KMS-11 (cell line): ENCODE data around the gene MOV10.

Experiments used
- H2AFZ ChIP-seq: fragments of 200-600 bp; sonication (generic); 2 replicates; pipeline ENCODE4 v1.6.1; 2016; ENCODE audit warnings: antibody characterized with exemption, mixed run types, low read depth
- H3K27ac ChIP-seq: fragments of 200-600 bp; sonication (generic); 2 replicates; pipeline ENCODE4 v1.6.1; 2016; ENCODE audit warnings: mild to moderate bottlenecking, mixed run types
- H3K27me3 ChIP-seq: fragments of 200-600 bp; sonication (generic); 2 replicates; pipeline ENCODE4 v1.6.1; 2017; ENCODE audit warnings: mild to moderate bottlenecking, low read depth, mixed run types, moderate library complexity; ENCODE audit not compliant: insufficient read depth
- H3K36me3 ChIP-seq: fragments of 200-600 bp; sonication (generic); 2 replicates; pipeline ENCODE4 v1.6.1; 2017; ENCODE audit warnings: mild to moderate bottlenecking, mixed run types; ENCODE audit not compliant: insufficient read depth
- H3K4me1 ChIP-seq: fragments of 200-600 bp; sonication (generic); 2 replicates; pipeline ENCODE4 v1.6.1; 2016; ENCODE audit warnings: mild to moderate bottlenecking, low read depth, mixed run types; ENCODE audit not compliant: poor library complexity, severe bottlenecking
- H3K4me2 ChIP-seq: fragments of 200-600 bp; sonication (generic); 2 replicates; pipeline ENCODE4 v1.7.0; 2016; ENCODE audit warnings: mild to moderate bottlenecking, mixed run types
- H3K4me3 ChIP-seq: fragments of 200-600 bp; sonication (generic); IDR thresholded peaks from 2 replicates; pipeline ENCODE4 v1.6.1; 2017; ENCODE audit warnings: low read depth, low read length, mixed read lengths; ENCODE audit not compliant: insufficient read depth
- H3K79me2 ChIP-seq: fragments of 200-600 bp; sonication (generic); 2 replicates; pipeline ENCODE4 v1.6.1; 2016; ENCODE audit warnings: low read depth, mixed run types; ENCODE audit not compliant: insufficient read depth
- H3K9ac ChIP-seq: fragments of 200-600 bp; sonication (generic); 2 replicates; pipeline ENCODE4 v1.6.1; 2016; ENCODE audit warnings: mild to moderate bottlenecking, mixed run types
- H4K20me1 ChIP-seq: fragments of 200-600 bp; sonication (generic); 2 replicates; pipeline ENCODE4 v1.6.1; 2016; ENCODE audit warnings: mild to moderate bottlenecking, mixed run types; ENCODE audit not compliant: insufficient read depth
- TF ChIP-seq, protein P1 (sequence below): fragments of 200-600 bp; sonication (generic); conservative IDR thresholded peaks from 2 replicates; pipeline ENCODE4 v1.6.1; 2017; ENCODE audit warnings: low read depth, mild to moderate bottlenecking, antibody characterized with exemption, low read length, moderate library complexity, mixed read lengths

Gene MOV10, protein sequence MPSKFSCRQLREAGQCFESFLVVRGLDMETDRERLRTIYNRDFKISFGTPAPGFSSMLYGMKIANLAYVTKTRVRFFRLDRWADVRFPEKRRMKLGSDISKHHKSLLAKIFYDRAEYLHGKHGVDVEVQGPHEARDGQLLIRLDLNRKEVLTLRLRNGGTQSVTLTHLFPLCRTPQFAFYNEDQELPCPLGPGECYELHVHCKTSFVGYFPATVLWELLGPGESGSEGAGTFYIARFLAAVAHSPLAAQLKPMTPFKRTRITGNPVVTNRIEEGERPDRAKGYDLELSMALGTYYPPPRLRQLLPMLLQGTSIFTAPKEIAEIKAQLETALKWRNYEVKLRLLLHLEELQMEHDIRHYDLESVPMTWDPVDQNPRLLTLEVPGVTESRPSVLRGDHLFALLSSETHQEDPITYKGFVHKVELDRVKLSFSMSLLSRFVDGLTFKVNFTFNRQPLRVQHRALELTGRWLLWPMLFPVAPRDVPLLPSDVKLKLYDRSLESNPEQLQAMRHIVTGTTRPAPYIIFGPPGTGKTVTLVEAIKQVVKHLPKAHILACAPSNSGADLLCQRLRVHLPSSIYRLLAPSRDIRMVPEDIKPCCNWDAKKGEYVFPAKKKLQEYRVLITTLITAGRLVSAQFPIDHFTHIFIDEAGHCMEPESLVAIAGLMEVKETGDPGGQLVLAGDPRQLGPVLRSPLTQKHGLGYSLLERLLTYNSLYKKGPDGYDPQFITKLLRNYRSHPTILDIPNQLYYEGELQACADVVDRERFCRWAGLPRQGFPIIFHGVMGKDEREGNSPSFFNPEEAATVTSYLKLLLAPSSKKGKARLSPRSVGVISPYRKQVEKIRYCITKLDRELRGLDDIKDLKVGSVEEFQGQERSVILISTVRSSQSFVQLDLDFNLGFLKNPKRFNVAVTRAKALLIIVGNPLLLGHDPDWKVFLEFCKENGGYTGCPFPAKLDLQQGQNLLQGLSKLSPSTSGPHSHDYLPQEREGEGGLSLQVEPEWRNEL

GRCh38 chr1:112674440-112674985, at the start of gene MOV10:
Gene MOV10 (plus strand): TSS chr1:112674659. CDS start chr1:112674913, 254 bp downstream.
- Histone ChIP-seq H3K27me3 (no peaks in the 10 kb centered on the region), H3K9ac (peak within 1 kb of the TSS; percentile 85), H3K4me1 (peaks cover 20% of the 10 kb centered on the region), H3K4me2 (peak within 1 kb of the TSS; percentile 95), H3K4me3 (no peak within 1 kb of the TSS), H3K36me3 (no peaks in the 10 kb centered on the region), H3K27ac (peak within 1 kb of the TSS; percentile 64), H3K79me2 (no peaks in the 10 kb centered on the region), H2AFZ (peak within 1 kb of the TSS; percentile 67), H4K20me1 (no peaks in the 10 kb centered on the region)
- TF ChIP-seq, protein P1, sequence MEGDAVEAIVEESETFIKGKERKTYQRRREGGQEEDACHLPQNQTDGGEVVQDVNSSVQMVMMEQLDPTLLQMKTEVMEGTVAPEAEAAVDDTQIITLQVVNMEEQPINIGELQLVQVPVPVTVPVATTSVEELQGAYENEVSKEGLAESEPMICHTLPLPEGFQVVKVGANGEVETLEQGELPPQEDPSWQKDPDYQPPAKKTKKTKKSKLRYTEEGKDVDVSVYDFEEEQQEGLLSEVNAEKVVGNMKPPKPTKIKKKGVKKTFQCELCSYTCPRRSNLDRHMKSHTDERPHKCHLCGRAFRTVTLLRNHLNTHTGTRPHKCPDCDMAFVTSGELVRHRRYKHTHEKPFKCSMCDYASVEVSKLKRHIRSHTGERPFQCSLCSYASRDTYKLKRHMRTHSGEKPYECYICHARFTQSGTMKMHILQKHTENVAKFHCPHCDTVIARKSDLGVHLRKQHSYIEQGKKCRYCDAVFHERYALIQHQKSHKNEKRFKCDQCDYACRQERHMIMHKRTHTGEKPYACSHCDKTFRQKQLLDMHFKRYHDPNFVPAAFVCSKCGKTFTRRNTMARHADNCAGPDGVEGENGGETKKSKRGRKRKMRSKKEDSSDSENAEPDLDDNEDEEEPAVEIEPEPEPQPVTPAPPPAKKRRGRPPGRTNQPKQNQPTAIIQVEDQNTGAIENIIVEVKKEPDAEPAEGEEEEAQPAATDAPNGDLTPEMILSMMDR, result no peak

DNA sequence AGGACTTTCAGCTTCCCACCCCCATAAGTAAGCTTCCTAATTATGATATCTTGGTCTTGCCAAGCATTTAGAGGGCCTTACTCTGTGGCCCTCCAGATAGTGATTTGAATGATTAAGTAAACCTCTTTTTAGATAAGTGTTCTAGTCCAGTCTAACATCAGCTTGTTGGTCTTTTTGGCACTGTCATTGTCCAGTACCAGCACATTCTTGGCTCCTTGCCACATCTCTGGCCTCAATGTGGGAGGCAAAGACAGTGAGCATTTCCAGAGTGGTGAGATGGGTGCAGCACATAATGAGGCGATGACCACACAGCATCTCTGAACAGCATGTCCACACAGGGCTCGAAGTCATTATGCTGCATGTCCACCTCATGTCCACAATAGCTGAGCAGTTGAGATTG, 48.8 kb upstream of the MOV10 start:
- H3K4me3 ChIP-seq, result no peak overlapping the region
- peaks cover 52% of the 10 kb centered on the region for H3K4me1 ChIP-seq
- H2AFZ ChIP-seq, result no peak overlapping the region
- H4K20me1 ChIP-seq, result no peaks in the 10 kb centered on the region; the same call in 1 of the 2 replicates
- H3K79me2 ChIP-seq, result peaks cover 98% of the 10 kb centered on the region
- no peak overlapping the region for H3K4me2 ChIP-seq
- H3K27me3 ChIP-seq, result no peaks in the 10 kb centered on the region
- H3K9ac ChIP-seq, result no peak overlapping the region
- H3K36me3 ChIP-seq, result no peaks in the 10 kb centered on the region
- TF ChIP-seq, protein P1, result no peak
- no peak overlapping the region for H3K27ac ChIP-seq

GRCh38 chr1:112626193-112626592, 48.3 kb upstream of the MOV10 start:
- no peaks in the 10 kb centered on the region for H3K36me3 ChIP-seq
- no peaks in the 10 kb centered on the region; the same call in 1 of the 2 replicates for H4K20me1 ChIP-seq
- H3K27ac ChIP-seq, result no peak overlapping the region
- no peak overlapping the region for H2AFZ ChIP-seq
- no peak overlapping the region for H3K4me2 ChIP-seq
- H3K4me3 ChIP-seq, result no peak overlapping the region
- peaks cover 98% of the 10 kb centered on the region for H3K79me2 ChIP-seq
- H3K4me1 ChIP-seq, result peaks cover 56% of the 10 kb centered on the region
- H3K27me3 ChIP-seq, result no peaks in the 10 kb centered on the region
- TF ChIP-seq, protein P1, result no peak
- no peak overlapping the region for H3K9ac ChIP-seq

DNA sequence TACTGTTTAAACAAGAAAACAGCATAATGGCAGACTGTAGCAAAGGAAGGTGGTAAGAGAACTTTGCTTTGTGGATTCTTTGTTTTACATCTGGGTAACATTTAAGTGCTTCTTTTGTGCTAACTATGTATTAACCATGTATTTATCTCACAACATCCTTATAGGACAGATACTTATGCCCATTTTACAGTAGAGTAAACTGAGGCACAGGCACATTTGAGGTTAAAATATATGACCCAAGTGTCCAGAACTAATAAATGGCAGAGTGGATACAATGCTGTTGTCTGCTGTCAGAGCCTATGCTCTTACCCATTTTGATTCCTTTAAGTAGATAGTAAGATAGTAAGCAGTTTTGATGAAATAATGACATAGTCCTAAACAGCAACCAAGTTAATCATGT, 47.6 kb upstream of the MOV10 start:
- Histone ChIP-seq H3K79me2 (peaks cover 98% of the 10 kb centered on the region), H3K4me2 (no peak overlapping the region), H3K4me1 (peaks cover 50% of the 10 kb centered on the region), H2AFZ (no peak overlapping the region), H3K9ac (no peak overlapping the region), H3K27me3 (no peaks in the 10 kb centered on the region), H3K4me3 (no peak overlapping the region), H3K27ac (no peak overlapping the region), H3K36me3 (no peaks in the 10 kb centered on the region), H4K20me1 (no peaks in the 10 kb centered on the region; the same call in 1 of the 2 replicates)
- TF ChIP-seq, protein P1, result no peak
